ENCODE data around the gene CCDC117. TPM values are rescaled to one million over a fixed set of nuclear protein-coding genes. Genes with fewer than 3 reads are reported as not detected.

Gene CCDC117
- polyA plus RNA-seq, 1 donor from 2014 or later, result 23.1 TPM

DNA sequence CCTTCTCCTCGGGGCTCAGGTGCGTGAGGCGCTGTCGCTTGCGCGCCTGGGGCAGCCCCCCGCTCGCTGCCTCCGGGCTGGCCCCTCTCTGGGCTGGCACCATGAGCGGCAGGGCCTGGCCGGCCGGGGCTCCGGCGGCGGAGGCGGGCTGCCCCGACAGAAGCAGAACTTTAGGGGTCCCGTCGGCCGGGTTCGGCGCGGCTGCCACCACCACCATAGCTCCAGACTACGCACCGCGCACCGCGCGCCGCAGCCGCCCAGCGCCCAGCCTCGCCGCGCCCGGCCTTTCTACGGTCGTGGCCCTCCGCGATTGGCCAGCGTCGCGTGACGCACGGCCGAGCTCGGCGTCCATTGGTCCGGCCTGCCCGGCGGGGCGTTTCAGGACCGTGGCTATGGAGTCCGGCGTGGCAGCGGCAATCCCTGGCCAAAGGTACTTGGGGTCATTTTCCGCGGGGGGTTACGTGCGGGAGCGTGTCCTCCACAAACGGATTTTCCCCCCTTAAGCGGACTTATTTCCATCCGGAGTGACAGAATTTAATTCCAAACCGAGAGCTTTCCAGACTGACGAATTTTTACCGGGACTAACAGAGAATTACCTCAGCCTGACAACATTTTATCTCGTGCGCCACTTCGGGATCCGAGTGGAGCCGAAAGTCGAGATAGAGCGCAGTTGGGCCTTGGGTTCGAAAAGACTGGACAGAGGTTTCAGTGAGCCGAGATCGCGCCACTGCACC lies 28.0 kb downstream of the CCDC117 start, which contains the start of gene XBP1:
TSS of gene XBP1 (minus strand) at position 262 of the 734 bp plus-strand sequence.
- peak within 1 kb of the TSS; percentile 75 for H3K4me2 ChIP-seq (ENCODE audit: low read length)
- H3K36me3 ChIP-seq (ENCODE audit: insufficient read depth, low read length), result no peaks in the 10 kb centered on the region
- peak within 1 kb of the TSS; percentile 74 for H3K9ac ChIP-seq (ENCODE audit: low read length)
- peak within 1 kb of the TSS; percentile 45 for H2AFZ ChIP-seq (ENCODE audit: low read depth, low read length)
- H3K79me2 ChIP-seq (replicated peaks; ENCODE audit: insufficient read depth, low read length), result peaks cover 9% of the 10 kb centered on the region
- H3K9me3 ChIP-seq (ENCODE audit: low read length), result no peaks in the 10 kb centered on the region
- H3K27ac ChIP-seq (ENCODE audit: low read length), result peak within 1 kb of the TSS; percentile 41
- TF ChIP-seq, protein P1, sequence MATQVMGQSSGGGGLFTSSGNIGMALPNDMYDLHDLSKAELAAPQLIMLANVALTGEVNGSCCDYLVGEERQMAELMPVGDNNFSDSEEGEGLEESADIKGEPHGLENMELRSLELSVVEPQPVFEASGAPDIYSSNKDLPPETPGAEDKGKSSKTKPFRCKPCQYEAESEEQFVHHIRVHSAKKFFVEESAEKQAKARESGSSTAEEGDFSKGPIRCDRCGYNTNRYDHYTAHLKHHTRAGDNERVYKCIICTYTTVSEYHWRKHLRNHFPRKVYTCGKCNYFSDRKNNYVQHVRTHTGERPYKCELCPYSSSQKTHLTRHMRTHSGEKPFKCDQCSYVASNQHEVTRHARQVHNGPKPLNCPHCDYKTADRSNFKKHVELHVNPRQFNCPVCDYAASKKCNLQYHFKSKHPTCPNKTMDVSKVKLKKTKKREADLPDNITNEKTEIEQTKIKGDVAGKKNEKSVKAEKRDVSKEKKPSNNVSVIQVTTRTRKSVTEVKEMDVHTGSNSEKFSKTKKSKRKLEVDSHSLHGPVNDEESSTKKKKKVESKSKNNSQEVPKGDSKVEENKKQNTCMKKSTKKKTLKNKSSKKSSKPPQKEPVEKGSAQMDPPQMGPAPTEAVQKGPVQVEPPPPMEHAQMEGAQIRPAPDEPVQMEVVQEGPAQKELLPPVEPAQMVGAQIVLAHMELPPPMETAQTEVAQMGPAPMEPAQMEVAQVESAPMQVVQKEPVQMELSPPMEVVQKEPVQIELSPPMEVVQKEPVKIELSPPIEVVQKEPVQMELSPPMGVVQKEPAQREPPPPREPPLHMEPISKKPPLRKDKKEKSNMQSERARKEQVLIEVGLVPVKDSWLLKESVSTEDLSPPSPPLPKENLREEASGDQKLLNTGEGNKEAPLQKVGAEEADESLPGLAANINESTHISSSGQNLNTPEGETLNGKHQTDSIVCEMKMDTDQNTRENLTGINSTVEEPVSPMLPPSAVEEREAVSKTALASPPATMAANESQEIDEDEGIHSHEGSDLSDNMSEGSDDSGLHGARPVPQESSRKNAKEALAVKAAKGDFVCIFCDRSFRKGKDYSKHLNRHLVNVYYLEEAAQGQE (IDR thresholded peaks at IDR 0.05; ENCODE audit: borderline replicate concordance), result no peak
- peak; percentile 92 for TF ChIP-seq MXI1 (conservative IDR thresholded peaks at IDR 0.05; ENCODE audit: poor library complexity, severe bottlenecking)
- TF ChIP-seq POLR2AphosphoS5 (IDR thresholded peaks at IDR 0.05), result peak; percentile 87
- no peak for TF ChIP-seq RAD21 (conservative IDR thresholded peaks at IDR 0.05)
- TF ChIP-seq EZH2 (IDR thresholded peaks at IDR 0.05; ENCODE audit: borderline replicate concordance, insufficient read depth, low read length, poor library complexity, severe bottlenecking), result no peak
- no peak for TF ChIP-seq SMC3 (conservative IDR thresholded peaks at IDR 0.05; ENCODE audit: poor library complexity)
- TF ChIP-seq EP300 (conservative IDR thresholded peaks at IDR 0.05; ENCODE audit: poor library complexity, severe bottlenecking), result peak; percentile 2
- TF ChIP-seq, protein P2, sequence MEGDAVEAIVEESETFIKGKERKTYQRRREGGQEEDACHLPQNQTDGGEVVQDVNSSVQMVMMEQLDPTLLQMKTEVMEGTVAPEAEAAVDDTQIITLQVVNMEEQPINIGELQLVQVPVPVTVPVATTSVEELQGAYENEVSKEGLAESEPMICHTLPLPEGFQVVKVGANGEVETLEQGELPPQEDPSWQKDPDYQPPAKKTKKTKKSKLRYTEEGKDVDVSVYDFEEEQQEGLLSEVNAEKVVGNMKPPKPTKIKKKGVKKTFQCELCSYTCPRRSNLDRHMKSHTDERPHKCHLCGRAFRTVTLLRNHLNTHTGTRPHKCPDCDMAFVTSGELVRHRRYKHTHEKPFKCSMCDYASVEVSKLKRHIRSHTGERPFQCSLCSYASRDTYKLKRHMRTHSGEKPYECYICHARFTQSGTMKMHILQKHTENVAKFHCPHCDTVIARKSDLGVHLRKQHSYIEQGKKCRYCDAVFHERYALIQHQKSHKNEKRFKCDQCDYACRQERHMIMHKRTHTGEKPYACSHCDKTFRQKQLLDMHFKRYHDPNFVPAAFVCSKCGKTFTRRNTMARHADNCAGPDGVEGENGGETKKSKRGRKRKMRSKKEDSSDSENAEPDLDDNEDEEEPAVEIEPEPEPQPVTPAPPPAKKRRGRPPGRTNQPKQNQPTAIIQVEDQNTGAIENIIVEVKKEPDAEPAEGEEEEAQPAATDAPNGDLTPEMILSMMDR (IDR thresholded peaks at IDR 0.05; ENCODE audit: poor library complexity, severe bottlenecking), result peak; percentile 23
- TF ChIP-seq TAF1 (IDR thresholded peaks at IDR 0.05; ENCODE audit: low read depth), result peak; percentile 81
- no peaks in the 10 kb centered on the region for H3F3A ChIP-seq (ENCODE audit: insufficient read depth, low read length, poor library complexity, severe bottlenecking)
- H3K27me3 ChIP-seq (ENCODE audit: insufficient read depth, low read depth, low read length), result no peaks in the 10 kb centered on the region
- peak within 1 kb of the TSS; percentile 96 for H3K4me3 ChIP-seq (ENCODE audit: low read length)
- no peaks in the 10 kb centered on the region for H4K20me1 ChIP-seq (ENCODE audit: insufficient read depth)
- no peaks in the 10 kb centered on the region for H3K9me2 ChIP-seq (ENCODE audit: insufficient read depth, low read length)

DNA sequence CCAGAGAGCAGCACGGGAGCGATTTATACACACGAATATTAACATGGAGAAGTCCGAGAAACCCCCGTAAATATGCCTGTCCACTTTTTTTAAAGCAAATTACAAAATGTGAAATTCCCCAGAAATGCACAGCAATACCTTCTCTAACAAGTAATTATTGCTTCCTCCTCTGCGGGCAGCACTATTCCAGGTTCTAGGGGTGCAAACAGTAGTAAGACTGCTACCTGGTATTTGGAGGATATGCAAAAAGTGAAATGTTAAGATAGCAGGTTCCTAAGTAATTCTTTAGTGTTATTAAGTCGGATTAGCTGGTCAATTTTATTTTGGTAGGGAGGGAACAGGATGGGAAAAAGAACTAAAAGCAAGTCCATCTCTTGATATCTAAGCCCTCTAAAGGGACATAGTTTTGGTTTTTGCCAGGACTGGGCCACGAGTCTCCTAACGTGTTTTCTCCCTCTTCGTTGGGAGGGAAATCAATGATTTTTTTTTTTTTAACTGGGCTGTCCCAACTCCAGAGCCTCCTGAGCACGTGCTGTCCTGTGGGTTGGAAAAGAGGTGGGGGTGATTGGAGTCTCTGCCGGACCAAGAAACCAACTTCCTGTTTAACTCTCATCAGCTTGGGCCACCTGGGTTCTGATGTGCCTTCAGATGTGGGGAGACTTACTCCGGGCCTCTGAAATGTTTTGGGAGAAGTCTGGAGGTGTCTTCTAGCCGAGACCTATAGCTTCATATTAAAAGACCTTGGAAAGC lies 29.5 kb downstream of the CCDC117 start:
- Histone ChIP-seq H3F3A (ENCODE audit: insufficient read depth, low read length, poor library complexity, severe bottlenecking) (no peaks in the 10 kb centered on the region), H3K9me2 (ENCODE audit: insufficient read depth, low read length) (no peaks in the 10 kb centered on the region), H3K4me2 (ENCODE audit: low read length) (no peak overlapping the region), H3K27me3 (ENCODE audit: insufficient read depth, low read depth, low read length) (no peaks in the 10 kb centered on the region), H3K79me2 (replicated peaks; ENCODE audit: insufficient read depth, low read length) (peaks cover 9% of the 10 kb centered on the region), H3K9ac (ENCODE audit: low read length) (no peak overlapping the region), H3K27ac (ENCODE audit: low read length) (no peak overlapping the region), H3K9me3 (ENCODE audit: low read length) (no peaks in the 10 kb centered on the region), H3K4me3 (ENCODE audit: low read length) (no peak overlapping the region), H4K20me1 (ENCODE audit: insufficient read depth) (no peaks in the 10 kb centered on the region), H3K36me3 (ENCODE audit: insufficient read depth, low read length) (no peaks in the 10 kb centered on the region), H2AFZ (ENCODE audit: low read depth, low read length) (no peak overlapping the region)
- TF ChIP-seq, protein P1 (IDR thresholded peaks at IDR 0.05; ENCODE audit: borderline replicate concordance), result no peak
- TF ChIP-seq EZH2 (IDR thresholded peaks at IDR 0.05; ENCODE audit: borderline replicate concordance, insufficient read depth, low read length, poor library complexity, severe bottlenecking) (no peak), SMC3 (conservative IDR thresholded peaks at IDR 0.05; ENCODE audit: poor library complexity) (no peak)
